CD4-positive, alpha-beta T cell treated with Interleukin-4 for 4 hours (primary cell): Measurements from ENCODE around the gene MRLN.
"Not testable (repeated sequence)": the region's sequence is repeated elsewhere in the genome, so short reads cannot be mapped to it uniquely, and the experiment has no call there.

Experiments
- DNase-seq: peaks from one replicate; pipeline ENCODE4 v3.0.0-alpha.2; 2020

The MRLN gene

GRCh38 chr10:59753267-59753666 lies at the start of gene MRLN:
MRLN (minus strand) TSS chr10:59753455.
- DNase-seq, result no peak

DNA sequence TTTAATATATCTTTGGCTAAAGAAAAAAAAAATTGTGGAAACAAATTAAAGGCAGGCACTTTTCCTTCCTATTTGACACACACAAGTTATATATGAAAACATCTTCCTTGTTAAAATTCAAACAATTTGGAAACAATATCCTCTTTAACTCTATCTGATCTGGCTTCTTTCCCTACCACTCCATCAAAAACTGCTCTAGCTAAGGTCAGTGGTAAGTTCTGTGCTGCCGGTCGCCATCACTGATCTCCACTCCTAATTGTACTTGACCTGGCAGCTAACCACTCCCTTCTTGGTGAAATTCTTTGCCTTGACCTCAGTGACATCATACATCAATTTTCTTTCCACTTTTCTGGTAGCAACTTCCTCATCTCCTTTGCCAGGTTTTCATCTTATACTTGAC lies 47.9 kb upstream of the MRLN start:
- no peak for DNase-seq

DNA sequence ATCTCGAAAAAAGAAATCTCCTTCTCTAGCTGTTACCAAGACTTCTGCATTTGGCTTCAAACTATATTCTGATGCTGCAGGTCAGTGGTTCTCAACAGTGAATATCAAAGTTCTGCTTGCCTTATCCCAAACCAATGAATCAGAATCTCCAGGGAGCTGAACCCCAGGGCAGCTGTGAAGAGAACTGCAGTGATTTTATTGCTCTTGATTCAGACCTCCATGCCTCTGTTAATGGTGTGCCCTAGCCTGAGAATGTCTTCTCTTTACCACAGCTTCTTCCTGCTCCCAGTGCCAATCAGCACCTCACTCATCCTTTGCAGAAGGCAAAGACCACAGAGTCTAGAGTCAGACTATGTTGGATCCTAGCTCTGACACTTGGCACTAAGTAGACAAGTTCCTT lies 46.2 kb upstream of the MRLN start:
- DNase-seq, result no peak

GRCh38 chr10:59793919-59794318 lies 40.7 kb upstream of the MRLN start:
- DNase-seq, result no peak

DNA sequence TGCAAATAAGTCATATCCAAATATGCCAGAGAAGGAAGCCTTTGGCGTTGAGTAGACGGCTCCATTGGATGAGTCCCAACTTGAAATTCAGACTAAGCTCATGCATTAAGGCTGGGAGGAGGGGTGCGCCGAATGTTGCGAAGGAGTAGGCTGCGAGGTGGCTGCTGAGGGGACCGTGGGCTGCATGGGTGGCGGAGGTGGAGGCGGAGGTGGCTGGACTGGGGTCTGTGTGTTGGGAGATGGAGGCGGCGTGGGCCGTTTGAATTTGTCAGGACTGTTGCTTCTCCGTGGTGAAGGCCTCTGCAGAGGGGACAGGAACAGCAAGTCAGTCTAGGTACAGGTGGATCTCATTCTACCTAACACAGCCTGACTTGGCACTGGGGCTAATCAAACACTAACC lies 39.6 kb upstream of the MRLN start:
- DNase-seq, result no peak

- DNase-seq, result no peak
Observed at GRCh38 chr10:59791601-59792000, 38.3 kb upstream of the MRLN start.

DNA sequence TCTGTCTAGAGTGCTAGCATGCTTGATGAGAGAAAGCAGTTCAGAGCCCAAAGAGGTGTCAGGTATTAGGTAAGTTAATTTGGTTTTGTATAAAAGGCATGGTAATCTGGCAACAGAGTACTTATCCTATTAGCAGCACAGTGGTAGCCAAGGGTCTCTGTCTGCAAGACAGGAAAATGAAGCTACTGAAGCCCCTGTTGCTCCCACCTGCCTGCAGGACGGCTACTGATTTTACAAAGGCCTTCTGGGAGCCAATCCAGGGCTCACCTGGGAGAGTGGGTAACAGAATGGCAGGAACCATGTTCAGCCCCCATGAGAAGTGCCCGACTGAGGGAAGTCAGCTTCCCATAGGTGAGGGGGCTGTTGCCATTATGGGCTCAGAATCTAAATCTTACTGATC lies 36.8 kb upstream of the MRLN start:
- DNase-seq, result not testable (repeated sequence)

DNA sequence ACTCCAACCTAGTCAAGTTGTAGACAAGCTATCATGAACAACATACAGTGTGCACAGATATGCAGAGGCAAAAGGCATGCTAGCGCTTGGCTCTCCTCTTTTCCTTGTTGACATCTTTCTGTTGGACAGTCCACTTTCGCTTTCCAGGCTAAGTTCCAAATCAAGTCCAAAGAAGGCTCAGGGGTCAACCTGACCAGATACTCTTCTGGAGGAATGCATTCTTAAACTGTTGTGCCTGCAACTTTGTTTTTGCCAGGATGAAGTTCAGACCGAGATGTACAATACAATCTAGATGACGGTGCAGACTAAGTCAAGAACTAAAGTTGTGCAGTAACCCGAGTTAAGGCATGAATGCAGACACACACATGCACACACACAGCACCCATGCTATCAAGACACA lies 35.7 kb upstream of the MRLN start:
- not testable (repeated sequence) for DNase-seq

GRCh38 chr10:59787032-59787431 lies 33.8 kb upstream of the MRLN start:
- DNase-seq, result not testable (repeated sequence)

DNA sequence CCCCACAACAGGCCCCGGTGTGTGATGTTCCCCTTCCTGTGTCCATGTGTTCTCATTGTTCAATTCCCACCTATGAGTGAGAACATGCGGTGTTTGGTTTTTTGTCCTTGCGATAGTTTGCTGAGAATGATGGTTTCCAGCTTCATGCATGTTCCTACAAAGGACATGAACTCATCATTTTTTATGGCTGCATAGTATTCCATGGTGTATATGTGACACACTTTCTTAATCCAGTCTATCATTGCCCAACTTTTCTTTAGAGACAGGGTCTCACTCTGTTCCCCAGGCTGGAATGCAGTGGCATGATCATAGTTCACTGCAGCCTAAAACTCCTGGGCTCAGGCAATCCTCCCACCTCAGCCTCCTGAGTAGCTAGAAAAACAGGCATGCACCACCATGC lies 32.2 kb upstream of the MRLN start:
- not testable (repeated sequence) for DNase-seq

DNA sequence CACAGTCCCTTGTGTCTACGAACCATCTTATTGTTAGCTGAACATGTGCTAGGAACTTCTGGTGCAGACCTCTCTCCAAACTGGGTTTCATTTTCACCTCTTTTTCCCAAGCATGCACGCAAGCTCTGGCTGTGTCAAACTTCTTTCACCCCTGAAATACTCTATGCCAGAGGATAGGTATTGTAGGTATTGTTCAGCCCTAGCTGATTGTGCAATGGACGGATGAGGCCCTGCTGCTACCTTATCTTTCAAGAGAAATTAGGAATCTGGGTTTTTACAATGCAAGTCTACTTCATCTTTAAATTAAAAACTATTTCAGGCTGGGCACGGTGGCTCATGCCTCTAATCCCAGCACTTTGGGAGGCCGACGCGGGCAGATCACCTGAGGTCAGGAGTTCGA lies 28.3 kb upstream of the MRLN start:
- no peak for DNase-seq

DNA sequence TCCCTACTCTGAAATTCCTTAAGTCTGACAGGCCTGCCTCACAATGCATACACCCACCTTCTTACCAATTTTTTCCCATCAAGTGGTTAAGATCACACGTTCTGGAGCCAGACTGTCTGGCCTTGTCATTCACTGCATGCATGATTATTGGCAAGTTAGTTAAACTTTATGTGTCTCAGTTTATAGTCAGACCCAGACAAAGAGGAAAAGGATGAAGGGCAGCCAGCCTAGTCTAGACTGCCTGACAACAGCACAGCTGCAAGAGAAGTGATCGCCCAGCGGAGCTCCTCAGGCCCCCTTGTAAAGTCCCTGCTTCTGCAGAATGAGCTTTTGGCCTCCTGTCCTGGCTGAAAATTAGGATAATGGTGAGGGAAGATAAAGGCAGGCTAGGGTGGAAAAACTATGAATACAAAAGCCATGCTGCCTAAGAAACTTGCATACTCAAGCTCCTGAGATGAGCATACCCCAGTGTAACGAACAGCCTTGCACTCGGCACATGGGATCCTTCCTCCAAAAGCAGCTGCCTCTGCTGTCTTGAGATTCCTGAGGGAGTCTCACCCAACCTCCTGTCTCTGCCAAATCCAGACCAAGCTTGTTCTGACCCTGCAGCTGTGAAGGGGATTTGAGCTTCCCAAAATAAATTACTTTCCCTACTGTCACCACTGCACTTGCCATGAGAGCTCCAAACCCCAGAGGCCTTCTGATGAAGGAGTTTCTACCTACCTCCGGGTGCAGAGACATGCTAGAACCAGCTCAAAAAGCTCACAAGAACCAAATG lies 26.7 kb upstream of the MRLN start:
- no peak for DNase-seq

- no peak for DNase-seq
Observed at GRCh38 chr10:59774451-59774850, 21.2 kb upstream of the MRLN start.

DNA sequence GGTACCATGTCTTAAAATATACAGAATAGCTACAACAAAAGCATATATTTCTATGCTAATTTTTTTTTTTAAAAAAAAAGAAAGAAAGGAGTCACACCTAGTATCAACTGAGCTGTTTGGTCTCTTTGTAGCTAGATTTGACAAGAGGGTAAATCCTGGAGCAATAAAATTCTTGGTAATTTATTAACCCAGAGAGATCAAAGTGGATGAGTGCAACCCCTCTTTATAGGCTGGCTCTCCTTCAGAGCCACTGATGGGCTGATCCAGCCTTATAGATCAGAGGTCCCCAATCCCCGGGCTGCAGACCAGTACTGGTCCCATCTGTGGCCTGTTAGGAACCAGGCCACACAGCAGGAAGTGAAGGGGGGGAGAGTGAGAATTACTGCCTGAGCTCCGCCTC lies 19.8 kb upstream of the MRLN start:
- no peak for DNase-seq

- DNase-seq, result no peak
Observed at GRCh38 chr10:59771162-59771807, 18.0 kb upstream of the MRLN start.

GRCh38 chr10:59770689-59771088 lies 17.4 kb upstream of the MRLN start:
- DNase-seq, result no peak

- no peak for DNase-seq
Observed at GRCh38 chr10:59762505-59762904, 9.2 kb upstream of the MRLN start.

- DNase-seq, result no peak
Observed at GRCh38 chr10:59757966-59758365, 4.7 kb upstream of the MRLN start.

DNA sequence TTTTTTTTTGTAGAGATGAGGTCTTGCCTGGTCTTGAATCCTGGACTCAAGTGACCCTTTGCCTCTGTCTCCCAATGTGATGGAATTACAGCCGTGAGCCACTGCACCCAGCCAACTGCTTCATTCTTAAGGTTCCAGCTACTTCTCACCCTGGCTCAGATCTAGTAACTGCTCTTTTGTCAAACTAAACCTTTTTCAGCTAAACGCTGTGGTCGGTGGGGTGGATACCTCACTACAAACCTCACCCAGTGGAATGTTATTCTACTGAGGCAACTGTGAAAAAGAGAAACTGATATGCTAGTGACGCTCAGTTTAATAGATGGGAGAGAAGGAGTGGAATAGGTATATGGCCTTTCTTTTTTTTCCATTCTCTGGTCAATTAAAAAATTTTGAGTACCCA lies 1.7 kb upstream of the MRLN start:
- DNase-seq, result no peak

GRCh38 chr10:59752278-59752940 lies 846 bp downstream of the MRLN start:
- no peak for DNase-seq

DNA sequence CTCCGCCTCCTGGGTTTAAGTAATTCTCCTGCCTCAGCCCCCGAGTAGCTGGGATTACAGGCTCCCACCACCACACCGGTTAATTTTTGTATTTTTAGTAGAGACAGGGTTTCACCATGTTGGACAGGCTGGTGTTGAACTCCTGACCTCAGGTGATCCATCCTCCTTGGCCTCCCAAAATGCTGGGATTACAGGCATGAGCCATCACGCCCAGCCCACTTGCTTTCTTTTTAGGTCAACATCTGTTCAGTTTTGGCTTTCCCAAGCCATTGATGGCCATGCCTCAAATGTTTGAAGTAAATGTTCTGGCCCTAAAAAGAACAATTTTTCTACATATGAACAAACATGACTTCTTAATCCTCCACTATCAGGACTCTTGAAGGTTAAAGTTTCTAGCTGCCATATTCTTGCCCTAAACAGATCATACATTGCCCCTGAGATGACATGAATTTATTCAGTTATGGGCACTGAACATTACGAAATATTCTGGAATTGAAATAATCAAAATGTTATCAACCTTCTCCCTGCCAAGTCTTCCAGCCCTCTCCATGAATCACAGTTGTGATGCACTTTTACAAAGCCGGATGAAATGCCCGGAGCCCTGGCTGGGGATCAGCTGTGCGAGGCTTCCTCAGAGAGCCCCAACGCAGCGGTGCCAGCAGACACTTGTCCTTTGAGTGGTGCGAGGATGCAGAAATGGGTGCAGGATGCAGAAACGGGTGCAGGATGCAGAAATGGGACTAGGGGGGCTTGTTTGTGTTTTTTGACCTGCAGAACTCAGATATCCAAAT lies 2.9 kb downstream of the MRLN start:
- DNase-seq, result no peak

DNA sequence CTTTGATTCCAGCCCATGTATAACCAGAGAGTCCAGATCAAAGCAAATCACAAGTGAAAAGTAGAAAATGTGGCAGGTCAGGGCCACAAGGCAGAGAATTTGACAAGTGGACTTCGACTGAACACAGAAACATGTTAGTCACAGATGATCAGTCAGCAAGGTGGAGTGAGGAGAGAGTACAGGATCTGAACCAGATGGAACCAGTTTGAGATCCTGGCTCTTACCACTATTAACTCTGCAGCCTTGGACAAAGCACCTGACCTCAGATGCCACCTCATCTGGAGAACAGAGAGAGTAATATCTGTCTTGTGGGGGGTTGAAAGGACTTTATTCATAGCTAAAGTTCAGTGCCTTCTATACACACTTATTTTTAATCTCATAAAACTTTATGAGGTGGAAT lies 4.4 kb downstream of the MRLN start:
- no peak for DNase-seq

- no peak for DNase-seq
Observed at GRCh38 chr10:59745163-59745650, 8.0 kb downstream of the MRLN start.
